ENCODE results near the gene TBX21.

TBX21 gene

GRCh38 chr17:47733047-47733673, at the start of gene TBX21:
Gene TBX21 (plus strand): TSS chr17:47733236. CDS start chr17:47733455, 219 bp downstream.
- peak; percentile 80 to 93 (median 85) for DNase-seq

- no peak for DNase-seq
These were observed 49.0 kb upstream of the TBX21 start for GRCh38 chr17:47684025-47684424.

DNA sequence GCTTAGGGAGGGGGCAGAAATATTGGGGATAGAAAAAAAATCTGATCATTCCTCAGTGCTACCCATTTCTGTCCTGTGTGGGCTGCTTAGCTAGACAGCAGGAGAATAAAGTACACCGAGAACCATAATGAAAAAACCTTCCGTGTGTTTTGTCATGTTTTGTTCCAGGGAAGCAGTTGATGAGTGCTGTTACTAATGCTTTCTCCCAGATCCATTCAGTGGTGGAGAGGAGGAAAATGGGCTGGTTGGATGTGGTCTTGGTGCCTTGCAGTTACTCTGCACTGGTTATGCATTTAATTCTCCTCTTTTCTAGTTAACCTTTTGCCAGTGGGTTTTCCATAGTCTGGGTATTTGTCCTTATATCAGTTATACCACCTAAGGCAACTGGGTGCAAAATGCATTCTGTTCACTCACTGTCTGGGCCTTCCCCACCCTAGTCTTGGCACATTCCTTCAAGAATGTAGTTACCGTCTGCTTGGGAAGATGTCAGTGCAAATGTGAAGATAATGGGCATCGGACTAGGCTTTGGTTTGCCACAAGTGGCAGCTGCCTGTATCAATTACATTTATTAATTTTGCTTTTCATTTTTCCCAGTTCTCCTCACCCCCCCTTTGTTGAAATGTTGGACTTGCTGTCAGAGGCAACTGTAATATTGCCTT, 48.4 kb upstream of the TBX21 start:
- no peak for DNase-seq

DNA sequence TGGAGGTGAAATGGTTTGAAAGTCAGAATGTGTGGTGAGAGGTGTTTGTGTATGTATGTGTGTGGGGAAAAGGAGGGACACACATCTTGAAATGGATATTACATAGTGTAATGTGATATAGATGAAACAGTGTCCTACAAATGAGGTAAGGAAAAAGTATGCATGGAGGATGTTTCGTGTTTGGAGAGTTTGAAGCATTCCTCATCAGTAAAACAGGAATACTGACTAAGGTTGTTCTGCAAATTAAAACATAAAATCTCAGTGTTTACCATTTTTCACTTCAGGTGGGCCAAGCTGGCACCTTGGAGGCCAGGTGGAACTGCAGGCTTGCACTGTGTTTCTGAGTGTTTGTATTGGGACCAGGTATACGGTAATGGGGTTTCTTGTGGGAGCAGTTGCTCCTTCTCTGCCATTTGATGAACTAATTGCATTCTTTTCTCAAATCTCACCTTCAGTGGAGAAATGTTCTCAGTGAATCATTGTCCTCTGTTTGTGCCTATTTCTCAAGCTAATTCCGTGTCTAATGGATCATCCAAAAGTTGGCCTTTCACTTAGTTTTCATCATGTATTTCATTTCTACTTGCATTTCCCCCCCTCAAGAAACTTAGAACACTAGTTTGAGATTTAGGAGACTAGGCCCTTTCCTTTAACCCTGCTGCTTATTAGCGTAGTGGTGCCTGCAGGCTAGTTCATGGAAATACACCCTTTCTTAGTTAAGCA, 47.3 kb upstream of the TBX21 start:
- DNase-seq: no peak

- DNase-seq: no peak
These were observed 46.8 kb upstream of the TBX21 start for GRCh38 chr17:47686276-47686635.

- no peak for DNase-seq
These were observed 46.2 kb upstream of the TBX21 start for GRCh38 chr17:47686664-47687327.

DNA sequence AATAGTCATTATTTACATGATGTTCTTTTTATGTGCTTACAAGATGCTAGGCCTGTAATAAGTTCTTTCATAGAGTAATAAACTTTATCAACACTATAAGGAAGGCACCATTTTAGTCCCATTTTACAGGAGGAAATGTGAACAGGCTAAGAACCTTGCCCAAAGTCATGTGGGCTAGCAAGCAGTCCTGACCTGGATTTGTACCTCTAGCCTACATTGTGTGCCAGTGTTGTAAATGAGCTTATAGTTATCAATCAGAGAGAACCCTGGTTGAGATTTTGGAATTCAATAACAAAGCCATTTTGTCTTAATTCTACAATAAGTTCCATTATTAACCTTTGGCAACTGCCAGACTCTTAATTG, 45.7 kb upstream of the TBX21 start:
- no peak for DNase-seq

GRCh38 chr17:47687748-47688147, 45.3 kb upstream of the TBX21 start:
- peak in 2 of 3 donors; percentile 38 to 64 for DNase-seq

DNA sequence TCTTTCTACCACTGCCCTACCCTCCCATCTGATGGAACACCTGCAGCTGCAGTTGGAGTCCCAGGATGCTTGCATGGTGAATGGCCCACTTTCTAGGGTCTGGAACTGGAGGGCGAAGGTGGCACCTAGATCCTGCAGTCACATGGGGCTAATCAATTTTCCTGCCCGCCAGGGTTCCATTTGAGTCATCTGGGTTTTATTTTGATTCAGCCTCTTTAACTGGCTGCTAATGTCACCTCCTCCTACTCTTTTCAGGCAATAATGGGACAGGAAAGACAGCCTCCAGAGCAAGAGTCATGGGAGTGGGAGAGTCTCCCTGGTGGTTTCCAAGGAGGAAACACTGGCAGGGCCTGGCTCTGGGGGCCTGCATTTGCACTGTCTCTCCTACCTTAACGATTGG, 42.9 kb upstream of the TBX21 start:
- peak; percentile 83 to 86 (median 85) for DNase-seq

DNA sequence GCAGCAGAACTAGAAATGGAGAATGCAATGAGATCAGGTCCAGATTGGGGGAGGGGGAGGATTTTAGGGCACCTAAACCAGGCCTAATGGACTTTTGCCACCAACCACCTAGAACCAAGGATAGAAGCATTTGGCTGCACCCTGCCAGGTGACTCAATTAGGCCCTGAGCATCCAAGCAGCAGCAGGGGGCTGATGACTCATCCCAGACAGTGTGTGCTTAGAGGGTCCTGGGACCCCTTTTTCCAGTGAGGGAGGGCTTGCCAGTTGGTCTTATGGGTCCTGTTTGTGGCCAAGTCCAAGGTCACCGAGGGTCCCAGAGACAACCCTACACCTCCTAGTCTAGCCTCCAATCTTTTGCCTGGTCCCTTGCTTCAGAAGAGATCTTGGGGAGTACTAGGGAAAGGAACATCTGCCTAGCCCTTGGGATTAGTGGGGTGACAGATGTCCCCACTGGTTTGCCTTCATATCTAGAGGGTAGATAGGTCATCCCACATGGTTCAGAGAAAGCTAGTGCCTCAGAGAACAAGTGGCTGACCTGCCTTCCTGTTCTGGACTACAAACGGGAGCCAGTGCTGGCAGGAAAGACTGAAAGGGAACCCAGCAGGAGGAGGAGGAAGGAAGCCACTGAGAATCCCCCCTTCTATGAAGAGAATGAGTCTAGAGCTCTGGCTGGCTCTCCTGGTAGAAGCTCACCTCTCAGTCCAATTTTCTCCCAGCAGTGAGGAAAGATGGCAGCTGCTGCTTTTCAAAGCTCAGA, 40.7 kb upstream of the TBX21 start:
- no peak for DNase-seq

- no peak for DNase-seq
These were observed 39.9 kb upstream of the TBX21 start for GRCh38 chr17:47692895-47693730.

- peak; percentile 28 to 57 (median 33) for DNase-seq
These were observed 39.1 kb upstream of the TBX21 start, which contains the start of gene TBKBP1 for GRCh38 chr17:47693731-47694580. Gene TBKBP1 (plus strand): TSS chr17:47694161. CDS start chr17:47696113, 1,952 bp downstream.

DNA sequence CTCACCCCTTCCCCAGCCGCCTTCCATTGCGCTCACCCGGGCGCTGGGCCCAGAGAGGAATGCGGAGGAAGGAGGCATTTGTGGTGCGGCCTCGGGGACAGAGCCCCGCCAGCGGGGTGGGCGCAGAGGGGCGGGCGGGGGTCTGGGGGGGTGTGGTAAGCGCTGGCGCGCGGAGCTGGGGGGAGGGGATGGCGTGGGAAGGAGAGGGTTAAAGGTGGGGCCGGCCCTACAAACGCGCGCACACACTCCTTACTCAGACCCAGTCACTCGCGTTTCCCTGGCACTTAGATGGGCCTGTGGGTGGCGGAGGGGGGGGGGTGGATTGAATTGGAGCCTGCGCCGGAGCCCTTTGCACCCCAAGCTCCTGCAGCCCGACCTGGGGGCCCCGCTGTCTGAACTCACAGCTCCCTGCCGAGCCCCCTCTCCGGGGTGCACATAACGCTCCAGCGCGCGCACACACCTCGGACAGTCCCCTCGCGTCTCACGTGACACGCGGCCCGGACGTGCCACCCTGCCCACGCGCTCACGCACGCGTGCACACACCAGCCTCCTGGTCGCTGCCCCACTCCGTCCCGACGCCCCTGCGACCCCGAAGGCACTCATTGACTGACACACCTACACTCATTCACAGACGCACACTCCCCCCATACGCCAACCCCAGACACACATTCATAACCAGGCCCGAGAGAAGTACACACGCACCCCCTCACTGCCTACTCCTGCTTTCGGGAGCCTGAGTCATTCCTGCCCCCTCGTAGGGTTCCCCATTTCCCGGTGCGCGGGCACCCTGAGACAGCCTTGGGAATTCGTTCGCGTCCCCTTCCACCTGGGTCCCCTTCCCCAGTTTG, 38.2 kb upstream of the TBX21 start:
- DNase-seq: peak; percentile 80 to 88 (median 86)

- peak; percentile 82 to 93 (median 92) for DNase-seq
These were observed 37.3 kb upstream of the TBX21 start for GRCh38 chr17:47695429-47696376.

GRCh38 chr17:47696717-47697642, 36.1 kb upstream of the TBX21 start:
- no peak for DNase-seq

DNA sequence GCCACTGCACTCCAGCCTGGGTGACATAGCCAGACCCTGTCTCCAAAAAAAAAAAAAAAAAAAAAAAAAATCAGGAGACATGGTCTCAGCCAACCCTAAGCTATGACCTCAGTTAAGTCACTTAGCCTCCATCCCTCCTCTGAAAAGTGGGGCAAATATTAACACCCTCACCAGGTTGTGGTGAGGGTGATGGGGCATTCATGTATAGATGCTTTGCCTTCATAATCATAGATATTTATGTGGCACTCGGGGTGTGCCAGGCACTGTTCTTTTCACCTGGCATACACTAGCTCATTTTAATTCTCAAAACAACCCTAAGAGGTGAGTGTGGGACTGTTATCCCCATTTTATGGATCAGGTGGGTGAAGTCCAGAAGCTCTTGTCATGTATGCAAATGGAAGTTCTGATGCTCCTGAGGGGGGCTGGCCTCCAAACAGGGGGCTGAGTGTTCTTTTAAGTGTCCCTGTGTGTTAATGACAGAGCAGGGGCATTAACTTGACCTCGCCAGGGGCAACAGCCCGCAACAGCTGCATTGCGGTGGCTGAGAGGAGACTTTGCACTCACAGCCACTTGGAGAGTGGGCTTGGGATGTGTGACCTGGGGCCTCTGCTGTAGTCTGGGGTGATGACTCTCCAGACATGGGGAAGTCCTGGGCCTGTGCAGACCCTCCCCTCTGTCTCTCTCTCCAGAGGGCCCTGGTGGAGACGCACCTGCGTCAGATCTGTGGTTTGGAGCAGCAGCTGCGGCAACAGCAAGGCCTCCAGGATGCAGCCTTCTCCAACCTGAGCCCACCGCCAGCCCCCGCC, 34.9 kb upstream of the TBX21 start:
- no peak for DNase-seq

Data from suppressor macrophage treated with lipopolysaccharide for 1 hour (primary cell).